GM12891 (cell line): ENCODE data around the gene MDM2.

Source experiments
- PAX5 ChIP-seq: IDR thresholded peaks from 2 replicates; pipeline ENCODE4 v1.6.1; 2011; ENCODE audit warnings: low read length, moderate library complexity, mild to moderate bottlenecking; ENCODE audit not compliant: insufficient read depth, severe bottlenecking
- POLR2A ChIP-seq: IDR thresholded peaks from 2 replicates; pipeline ENCODE4 v1.6.1; 2011; ENCODE audit warnings: low read depth, low read length, control low read depth
- TAF1 ChIP-seq: IDR thresholded peaks from 2 replicates; pipeline ENCODE4 v1.6.1; 2011; ENCODE audit warnings: low read depth, low read length, control low read depth

DNA sequence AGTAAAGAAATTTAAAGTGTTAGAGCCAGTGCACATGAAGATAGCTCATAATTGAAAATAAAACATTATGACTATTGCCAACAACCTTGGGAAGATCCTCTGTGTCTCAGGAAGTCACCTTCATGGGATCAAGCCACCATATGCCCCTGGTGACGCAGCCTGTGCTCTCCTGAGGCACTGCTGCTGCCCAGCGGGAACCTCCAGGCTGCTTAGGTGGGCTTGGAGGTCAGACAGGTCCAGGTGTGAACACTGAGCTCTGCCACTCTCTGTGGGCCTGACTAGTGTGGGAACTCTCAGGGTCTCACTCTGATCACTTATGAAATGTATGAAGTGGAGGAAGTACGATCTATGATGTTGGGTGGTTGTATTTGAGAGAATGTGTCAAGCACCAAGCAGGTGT, 45.3 kb upstream of the MDM2 start:
- TF ChIP-seq POLR2A (no peak), PAX5 (no peak), TAF1 (no peak)
